ENCODE measurements around the gene ABHD11.

- TF ChIP-seq CTCF (IDR thresholded peaks at IDR 0.05; ENCODE audit: low read depth, low read length, missing input control) (no peak), TAF1 (conservative IDR thresholded peaks at IDR 0.05) (no peak), JUND (IDR thresholded peaks at IDR 0.05) (no peak), YY1 (IDR thresholded peaks at IDR 0.05) (no peak), REST (IDR thresholded peaks at IDR 0.05) (no peak)
These were observed 40.2 kb downstream of the ABHD11 start for GRCh38 chr7:73698410-73698809.

All from liver (tissue), 3 donors.